GM06990 (cell line): ENCODE results near the gene GANC.

Experiments
- DNase-seq: peaks from one replicate; pipeline ENCODE4 v3.0.0-alpha.2; 2011; ENCODE audit not compliant: insufficient read length; ENCODE audit errors: extremely low read depth
- H3K27me3 ChIP-seq: replicated peaks from 2 replicates; pipeline ENCODE4 v1.6.0; 2011; ENCODE audit warnings: low read length; ENCODE audit not compliant: control insufficient read depth, insufficient read depth
- H3K36me3 ChIP-seq: 2 replicates; pipeline ENCODE4 v1.5.1; 2011; ENCODE audit warnings: low read length; ENCODE audit not compliant: control insufficient read depth, insufficient read depth
- H3K4me3 ChIP-seq: replicated peaks from 2 replicates; pipeline ENCODE4 v1.5.1; 2011; ENCODE audit warnings: low read depth, mild to moderate bottlenecking, control low read depth, low read length
- TF ChIP-seq, protein P1 (sequence below): IDR thresholded peaks from 2 replicates; pipeline ENCODE4 v1.5.1; 2011; ENCODE audit warnings: low read length, control low read depth, mild to moderate bottlenecking, inconsistent platforms; ENCODE audit not compliant: insufficient read depth, poor library complexity, severe bottlenecking

GANC gene

DNA sequence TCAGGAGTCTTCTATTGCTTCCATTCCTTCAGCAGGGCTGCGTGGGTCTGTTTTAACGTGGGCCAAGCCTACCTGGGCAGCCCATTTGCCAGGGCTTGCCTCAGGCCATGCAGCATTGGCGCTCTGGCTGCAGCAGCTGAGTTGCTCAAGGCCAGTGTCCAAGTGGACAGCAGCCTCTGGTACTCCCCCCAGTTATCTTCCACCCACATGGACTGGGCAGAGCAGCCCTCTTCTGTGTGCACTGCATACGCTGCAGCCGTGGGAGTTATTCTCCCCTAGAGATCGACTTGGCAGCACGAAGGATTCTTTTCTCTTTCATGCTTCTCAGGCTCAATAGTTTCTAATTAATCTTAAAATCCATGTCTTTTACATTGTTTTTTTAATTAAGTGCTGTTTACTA is 79.4 kb downstream of the GANC start:
- Histone ChIP-seq H3K36me3 (peaks cover 8% of the 10 kb centered on the region), H3K27me3 (no peaks in the 10 kb centered on the region), H3K4me3 (no peak overlapping the region)
- TF ChIP-seq, protein P1, sequence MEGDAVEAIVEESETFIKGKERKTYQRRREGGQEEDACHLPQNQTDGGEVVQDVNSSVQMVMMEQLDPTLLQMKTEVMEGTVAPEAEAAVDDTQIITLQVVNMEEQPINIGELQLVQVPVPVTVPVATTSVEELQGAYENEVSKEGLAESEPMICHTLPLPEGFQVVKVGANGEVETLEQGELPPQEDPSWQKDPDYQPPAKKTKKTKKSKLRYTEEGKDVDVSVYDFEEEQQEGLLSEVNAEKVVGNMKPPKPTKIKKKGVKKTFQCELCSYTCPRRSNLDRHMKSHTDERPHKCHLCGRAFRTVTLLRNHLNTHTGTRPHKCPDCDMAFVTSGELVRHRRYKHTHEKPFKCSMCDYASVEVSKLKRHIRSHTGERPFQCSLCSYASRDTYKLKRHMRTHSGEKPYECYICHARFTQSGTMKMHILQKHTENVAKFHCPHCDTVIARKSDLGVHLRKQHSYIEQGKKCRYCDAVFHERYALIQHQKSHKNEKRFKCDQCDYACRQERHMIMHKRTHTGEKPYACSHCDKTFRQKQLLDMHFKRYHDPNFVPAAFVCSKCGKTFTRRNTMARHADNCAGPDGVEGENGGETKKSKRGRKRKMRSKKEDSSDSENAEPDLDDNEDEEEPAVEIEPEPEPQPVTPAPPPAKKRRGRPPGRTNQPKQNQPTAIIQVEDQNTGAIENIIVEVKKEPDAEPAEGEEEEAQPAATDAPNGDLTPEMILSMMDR: no peak
- no peak for DNase-seq

DNA sequence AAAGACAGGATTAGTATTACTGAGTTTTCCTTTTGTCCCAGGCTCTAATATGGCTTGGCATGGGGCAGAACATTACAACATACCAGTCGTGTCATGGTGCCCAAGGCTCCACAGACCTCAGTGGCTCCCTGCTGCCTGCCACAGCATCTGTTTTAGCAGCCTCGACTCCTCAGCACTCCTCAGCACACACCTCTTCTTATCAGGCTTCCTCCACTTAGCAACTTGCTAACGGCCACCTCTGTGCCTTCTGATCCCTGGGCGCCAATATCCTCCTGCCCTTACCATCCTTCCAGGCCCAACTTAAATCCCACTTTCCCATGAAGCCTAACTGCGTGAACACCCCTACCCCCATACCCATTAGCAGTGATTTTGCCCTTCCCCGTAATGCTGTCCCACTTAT is 80.1 kb downstream of the GANC start:
- DNase-seq: no peak
- Histone ChIP-seq H3K4me3 (no peak overlapping the region), H3K36me3 (peaks cover 8% of the 10 kb centered on the region), H3K27me3 (no peaks in the 10 kb centered on the region)
- TF ChIP-seq, protein P1: no peak

DNA sequence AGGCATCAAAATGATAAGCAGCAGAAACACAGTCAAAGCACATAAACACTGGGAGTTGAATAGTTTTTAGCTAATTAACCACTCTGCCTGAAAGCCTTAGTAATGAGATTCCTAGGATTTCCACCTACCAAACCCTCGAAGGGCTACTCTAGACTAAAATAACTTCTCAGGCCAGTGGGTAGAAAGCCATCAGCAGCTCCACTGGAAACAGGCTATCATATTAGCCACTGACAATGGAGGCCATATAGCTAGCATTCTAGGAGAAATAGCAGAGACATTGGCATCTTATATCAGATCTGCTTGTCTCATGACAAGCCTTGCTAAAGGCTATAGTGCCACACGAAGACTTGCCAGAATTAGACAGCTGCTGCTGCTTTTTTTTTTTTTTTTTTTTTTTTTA is 81.8 kb downstream of the GANC start:
- DNase-seq: no peak
- Histone ChIP-seq H3K4me3 (no peak overlapping the region), H3K36me3 (peaks cover 8% of the 10 kb centered on the region), H3K27me3 (no peaks in the 10 kb centered on the region)
- TF ChIP-seq, protein P1: no peak

DNA sequence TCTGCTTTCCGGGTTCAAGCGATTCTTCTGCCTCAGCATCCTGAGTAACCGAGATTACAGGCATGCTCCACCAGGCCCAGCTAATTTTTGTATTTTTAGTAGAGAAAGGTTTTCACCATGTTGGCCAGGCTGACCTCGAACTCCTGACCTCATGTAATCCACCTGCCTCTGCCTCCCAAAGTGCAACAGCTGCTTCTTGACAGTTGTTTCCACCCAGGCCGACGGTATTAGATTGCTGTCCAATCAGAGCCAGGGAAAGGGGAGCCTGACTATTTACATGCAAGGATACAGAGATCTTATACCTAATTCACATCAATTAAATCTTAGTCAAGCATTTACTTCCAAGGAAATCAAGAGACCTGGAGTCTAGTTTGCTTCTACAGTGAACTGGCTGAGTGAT is 82.3 kb downstream of the GANC start:
- Histone ChIP-seq H3K4me3 (no peak overlapping the region), H3K36me3 (peaks cover 8% of the 10 kb centered on the region), H3K27me3 (no peaks in the 10 kb centered on the region)
- TF ChIP-seq, protein P1: no peak
- no peak for DNase-seq

DNA sequence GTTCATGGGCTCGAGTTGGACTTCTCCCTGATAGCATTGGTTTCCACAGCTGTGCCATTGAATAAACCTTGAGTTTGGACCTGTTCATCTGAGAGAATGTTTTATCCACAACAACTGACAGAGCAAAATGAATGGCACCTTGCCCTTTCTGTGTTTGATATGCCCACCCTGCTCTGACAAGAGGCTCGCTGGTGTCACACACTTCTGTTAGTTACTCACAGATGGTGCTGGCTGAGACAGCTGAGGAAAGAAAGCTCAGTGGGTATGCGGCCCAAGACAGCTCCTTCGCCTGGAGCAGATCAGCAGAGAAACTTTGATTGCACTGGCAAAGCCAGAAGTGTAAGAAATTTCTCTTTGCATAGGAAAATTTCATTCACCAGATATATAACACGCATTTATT is 83.8 kb downstream of the GANC start:
- Histone ChIP-seq H3K27me3 (no peaks in the 10 kb centered on the region), H3K4me3 (no peak overlapping the region), H3K36me3 (peaks cover 8% of the 10 kb centered on the region)
- no peak for DNase-seq
- TF ChIP-seq, protein P1: no peak

DNA sequence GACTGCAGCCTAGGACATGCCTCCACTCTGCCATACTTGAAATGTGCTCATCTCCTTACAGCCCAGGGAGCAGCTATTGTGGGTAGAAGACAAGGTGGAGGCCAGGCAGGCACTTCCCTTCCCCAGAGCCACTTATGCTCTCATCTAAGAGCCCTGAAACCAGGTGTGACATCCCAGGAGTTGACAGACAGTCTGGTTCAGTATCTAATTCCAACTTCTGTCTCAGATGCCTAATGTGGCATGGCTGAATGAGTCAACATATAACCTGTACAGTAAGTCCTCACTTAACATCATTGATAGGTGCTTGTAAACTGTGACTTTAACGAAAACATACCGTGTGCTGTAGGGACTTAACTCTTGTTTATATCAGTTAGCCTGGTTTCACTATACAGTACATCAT is 85.1 kb downstream of the GANC start:
- Histone ChIP-seq H3K4me3 (no peak overlapping the region), H3K27me3 (no peaks in the 10 kb centered on the region), H3K36me3 (peaks cover 5% of the 10 kb centered on the region)
- no peak for DNase-seq
- TF ChIP-seq, protein P1: no peak
